Fibroblast of lung (primary cell): Measurements from ENCODE around the gene CRTAP. TPM values are rescaled to one million over a fixed set of nuclear protein-coding genes. Genes with fewer than 3 reads are reported as not detected.

ENCODE experiments used
- DNase-seq, 2 donors: peaks; one replicate each; pipeline versions ENCODE4 v3.0.0 to v3.0.0-alpha.2; 2010; ENCODE audit warnings: low read depth in 2 of 2
- H2AFZ ChIP-seq: 2 replicates; pipeline ENCODE4 v1.5.1; 2012; ENCODE audit warnings: low read length, control low read depth, inconsistent platforms
- H3K27ac ChIP-seq: 2 replicates; pipeline ENCODE4 v1.5.1; 2011; ENCODE audit warnings: low read length, control low read depth; ENCODE audit not compliant: insufficient read depth
- H3K27me3 ChIP-seq: 2 replicates; pipeline ENCODE4 v1.5.1; 2011; ENCODE audit warnings: mild to moderate bottlenecking, low read length; ENCODE audit not compliant: control insufficient read depth, insufficient read depth
- H3K36me3 ChIP-seq: 2 replicates; pipeline ENCODE4 v1.5.1; 2011; ENCODE audit warnings: low read length; ENCODE audit not compliant: control insufficient read depth, insufficient read depth
- H3K4me1 ChIP-seq: 2 replicates; pipeline ENCODE4 v1.5.1; 2011; ENCODE audit warnings: low read length; ENCODE audit not compliant: control insufficient read depth, insufficient read depth; ENCODE audit errors: extremely low read depth
- H3K4me2 ChIP-seq: 2 replicates; pipeline ENCODE4 v1.5.1; 2011; ENCODE audit warnings: low read length, control low read depth; ENCODE audit not compliant: insufficient read depth; ENCODE audit errors: extremely low read depth
- H3K4me3 ChIP-seq, 4 experiments: fragments of 200-600 bp in 1 of 4; sonication (generic) in 1 of 4; replicated peaks in 1 of 4; 2 replicates each; pipeline ENCODE4 v1.5.1; 2011 to 2016; ENCODE audit warnings: low read length in 4 of 4, low read depth in 3 of 4, mild to moderate bottlenecking in 3 of 4, control low read depth in 2 of 4, inconsistent platforms in 1 of 4, mixed read lengths in 1 of 4; ENCODE audit not compliant: insufficient read depth in 1 of 4; ENCODE audit errors: control extremely low read depth in 1 of 4
- H3K79me2 ChIP-seq: 2 replicates; pipeline ENCODE4 v1.5.1; 2012; ENCODE audit warnings: mild to moderate bottlenecking, low read length, inconsistent platforms; ENCODE audit not compliant: control insufficient read depth, insufficient read depth
- H3K9ac ChIP-seq: 2 replicates; pipeline ENCODE4 v1.5.1; 2011; ENCODE audit warnings: mild to moderate bottlenecking, low read length, control low read depth; ENCODE audit not compliant: insufficient read depth
- H3K9me3 ChIP-seq: 2 replicates; pipeline ENCODE4 v1.5.1; 2012; ENCODE audit warnings: low read depth, low read length; ENCODE audit not compliant: control insufficient read depth, insufficient read depth
- H4K20me1 ChIP-seq: 2 replicates; pipeline ENCODE4 v1.5.1; 2011; ENCODE audit warnings: low read length; ENCODE audit not compliant: control insufficient read depth, insufficient read depth; ENCODE audit errors: extremely low read depth
- CTCF ChIP-seq, 2 donors: IDR thresholded peaks in 1 of 2; conservative IDR thresholded peaks in 1 of 2; 1 replicate in 1 of 2; 2 replicates in 1 of 2; pipeline ENCODE4 v1.5.1; 2011 to 2012; ENCODE audit warnings: low read length in 2 of 2, control low read depth in 1 of 2, inconsistent platforms in 1 of 2, low read depth in 1 of 2, mild to moderate bottlenecking in 1 of 2
- EZH2 ChIP-seq: IDR thresholded peaks from 2 replicates; pipeline ENCODE4 v1.5.1; 2012; ENCODE audit warnings: low read length, control low read depth, mild to moderate bottlenecking; ENCODE audit errors: missing control alignments
- polyA plus RNA-seq, 2 donors: library from polyadenylated mRNA; depleted of rRNA in 1 of 2; stranded (reverse) in 1 of 2; unstranded in 1 of 2; fragments of >200 nt; gene quantifications; 2 replicates each; pipeline ENCODE4 v1.2.1, GENCODE V29; 2011 to 2012; ENCODE audit warnings: missing spikeins in 1 of 2
- total RNA-seq: library from RNA; depleted of rRNA; stranded (reverse); fragments of >200 nt; gene quantifications from 2 replicates; pipeline ENCODE4 v1.2.1, GENCODE V29; 2014

Gene CRTAP
- total and polyA plus RNA-seq, 2 donors (not counting 1 experiment from before 2014, with no cell fraction given), result 318 to 332 TPM

- Histone ChIP-seq H3K27ac (no peak overlapping the region), H3K4me2 (no peak overlapping the region), H3K9me3 (no peaks in the 10 kb centered on the region)
Measured at GRCh38 chr3:33184863-33185262, 71.0 kb downstream of the CRTAP start.

DNA sequence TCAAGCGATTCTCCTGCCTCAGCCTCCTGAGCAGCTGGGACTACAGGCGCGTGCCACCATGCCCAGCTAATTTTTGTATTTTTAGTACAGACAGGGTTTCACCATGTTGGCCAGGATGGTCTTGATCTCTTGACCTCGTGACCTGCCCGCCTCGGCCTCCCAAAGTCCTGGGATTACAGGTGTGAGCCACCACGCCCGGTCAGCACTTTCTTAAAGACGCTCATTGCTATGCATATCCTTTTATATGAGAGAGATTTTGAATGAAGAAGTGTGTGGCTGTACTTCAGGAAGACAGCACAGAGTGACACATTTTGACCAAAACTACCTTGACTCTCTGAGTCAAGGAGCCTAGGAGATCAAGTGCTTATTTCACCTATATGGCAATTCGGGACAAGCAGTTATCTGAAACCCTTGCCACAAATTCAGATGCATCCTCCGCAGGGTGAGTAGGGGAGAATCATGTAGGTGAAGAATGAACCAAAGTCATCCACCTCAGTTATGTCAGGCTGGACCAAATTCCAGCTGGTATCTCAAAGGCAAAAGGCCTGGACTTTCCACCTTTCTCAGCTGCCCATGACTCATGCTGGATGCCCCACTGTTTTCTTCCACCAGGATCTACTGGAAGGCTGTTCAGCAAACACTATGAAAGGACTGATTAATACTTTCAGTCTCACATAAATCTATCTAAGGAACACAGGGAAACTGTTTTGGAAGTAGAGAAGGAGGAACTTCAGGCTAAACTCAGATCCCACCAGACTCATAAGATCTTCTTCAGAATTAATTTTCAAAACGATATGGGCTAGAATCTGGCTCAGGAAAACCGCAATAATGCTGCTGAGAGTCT, 72.9 kb downstream of the CRTAP start:
- no peak overlapping the region for H3K9ac ChIP-seq
- H3K79me2 ChIP-seq, result no peaks in the 10 kb centered on the region
- no peaks in the 10 kb centered on the region for H3K27me3 ChIP-seq
- H4K20me1 ChIP-seq, result no peaks in the 10 kb centered on the region
- H3K27ac ChIP-seq, result no peak overlapping the region
- no peak overlapping the region for H3K4me2 ChIP-seq
- no peaks in the 10 kb centered on the region for H3K4me1 ChIP-seq
- no peaks in the 10 kb centered on the region for H3K36me3 ChIP-seq
- no peaks in the 10 kb centered on the region for H3K9me3 ChIP-seq
- TF ChIP-seq CTCF (conservative IDR thresholded peaks at IDR 0.05 in 1 of 2, IDR thresholded peaks at IDR 0.05 in 1 of 2; ENCODE audit: low read depth in 1 of 2, low read length in 2 of 2) (no peak), EZH2 (no peak)
- H3K4me3 ChIP-seq, result no peak overlapping the region
- no peak overlapping the region for H2AFZ ChIP-seq
- DNase-seq, result peak in 1 of 2 donors; percentile 45

More at GRCh38 chr3:33184863-33185262, 71.0 kb downstream of the CRTAP start:
- H3K27me3 ChIP-seq, result no peaks in the 10 kb centered on the region
- H3K36me3 ChIP-seq, result no peaks in the 10 kb centered on the region
- H3K4me1 ChIP-seq, result no peaks in the 10 kb centered on the region
- TF ChIP-seq CTCF (conservative IDR thresholded peaks at IDR 0.05 in 1 of 2, IDR thresholded peaks at IDR 0.05 in 1 of 2; ENCODE audit: low read depth in 1 of 2, low read length in 2 of 2) (no peak), EZH2 (no peak)
- no peak for DNase-seq
- H4K20me1 ChIP-seq, result no peaks in the 10 kb centered on the region
- no peaks in the 10 kb centered on the region for H3K79me2 ChIP-seq
- H3K4me3 ChIP-seq, result no peak overlapping the region
- H3K9ac ChIP-seq, result no peak overlapping the region
- no peak overlapping the region for H2AFZ ChIP-seq

DNA sequence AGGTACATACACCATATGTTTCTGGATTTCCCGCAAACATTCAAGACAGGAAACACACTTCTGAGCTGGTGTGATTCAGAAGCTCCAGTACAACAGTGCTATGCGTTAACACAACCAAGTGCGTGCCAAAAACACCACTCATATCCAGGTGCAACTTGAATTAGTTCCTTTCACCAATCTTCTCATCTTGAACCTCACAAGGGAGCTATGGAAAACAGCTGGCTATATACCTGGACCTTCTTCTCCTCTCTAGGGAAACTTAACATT, 73.5 kb downstream of the CRTAP start:
- Histone ChIP-seq H3K27me3 (no peaks in the 10 kb centered on the region), H3K4me2 (no peak overlapping the region), H4K20me1 (no peaks in the 10 kb centered on the region)

More for the DNA sequence above, 73.5 kb downstream of the CRTAP start:
- TF ChIP-seq CTCF (conservative IDR thresholded peaks at IDR 0.05 in 1 of 2, IDR thresholded peaks at IDR 0.05 in 1 of 2; ENCODE audit: low read depth in 1 of 2, low read length in 2 of 2) (no peak), EZH2 (no peak)
- Histone ChIP-seq H3K36me3 (no peaks in the 10 kb centered on the region), H3K9me3 (no peaks in the 10 kb centered on the region), H3K4me3 (no peak overlapping the region), H2AFZ (no peak overlapping the region), H3K9ac (no peak overlapping the region), H3K79me2 (no peaks in the 10 kb centered on the region), H3K4me1 (no peaks in the 10 kb centered on the region), H3K27ac (no peak overlapping the region)
- peak in 1 of 2 donors; percentile 53 for DNase-seq
